PFSK-1 (cell line): ENCODE data around the gene FUT9.

Source experiments
- FOXP2 ChIP-seq: optimal IDR thresholded peaks from 2 replicates; pipeline ENCODE3; 2011; ENCODE audit warnings: borderline replicate concordance, control low read depth, inconsistent platforms; ENCODE audit not compliant: insufficient read depth; ENCODE audit errors: extremely low read length, extremely low read depth
- POLR2AphosphoS5 ChIP-seq: IDR thresholded peaks from 2 replicates; pipeline ENCODE4 v1.6.1; 2012; ENCODE audit warnings: low read depth, mild to moderate bottlenecking, control low read depth, low read length, moderate library complexity
- SIN3A ChIP-seq: IDR thresholded peaks from 2 replicates; pipeline ENCODE4 v1.6.1; 2012; ENCODE audit warnings: mild to moderate bottlenecking, low read length, moderate library complexity, borderline replicate concordance; ENCODE audit not compliant: insufficient read depth
- TAF1 ChIP-seq: IDR thresholded peaks from 2 replicates; pipeline ENCODE4 v1.6.1; 2012; ENCODE audit warnings: low read length, control low read depth, borderline replicate concordance; ENCODE audit not compliant: insufficient read depth
- TF ChIP-seq, protein P1 (sequence below), 2 experiments: IDR thresholded peaks; 2 replicates each; pipeline versions ENCODE4 v1.6.1 to v1.8.0; 2011 to 2012; ENCODE audit warnings: low read depth in 2 of 2, low read length in 2 of 2, control low read depth in 1 of 2, inconsistent platforms in 1 of 2, mild to moderate bottlenecking in 1 of 2, moderate library complexity in 1 of 2; ENCODE audit not compliant: insufficient read depth in 1 of 2

Gene FUT9

DNA sequence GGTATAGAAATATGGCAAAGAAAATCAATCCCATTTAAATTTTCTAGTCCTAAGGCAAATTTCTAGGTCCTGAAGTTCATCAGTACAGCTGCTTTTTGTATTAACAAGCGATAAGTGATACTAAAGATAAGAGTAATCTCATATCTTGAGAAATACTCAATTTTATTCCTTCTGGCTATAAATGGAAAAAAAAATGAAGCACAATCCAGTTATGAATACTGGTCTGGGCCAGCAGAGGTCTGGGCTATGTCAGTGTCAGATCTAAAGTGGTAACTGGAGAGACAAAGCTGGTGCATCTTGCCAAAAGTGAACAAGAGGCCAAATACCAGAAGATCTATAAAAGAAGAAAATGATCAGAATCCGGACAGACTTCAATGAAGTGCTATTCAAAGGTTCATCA lies 126.4 kb downstream of the FUT9 start:
- TF ChIP-seq TAF1 (no peak), POLR2AphosphoS5 (no peak), SIN3A (no peak), FOXP2 (no peak)
- TF ChIP-seq, protein P1, sequence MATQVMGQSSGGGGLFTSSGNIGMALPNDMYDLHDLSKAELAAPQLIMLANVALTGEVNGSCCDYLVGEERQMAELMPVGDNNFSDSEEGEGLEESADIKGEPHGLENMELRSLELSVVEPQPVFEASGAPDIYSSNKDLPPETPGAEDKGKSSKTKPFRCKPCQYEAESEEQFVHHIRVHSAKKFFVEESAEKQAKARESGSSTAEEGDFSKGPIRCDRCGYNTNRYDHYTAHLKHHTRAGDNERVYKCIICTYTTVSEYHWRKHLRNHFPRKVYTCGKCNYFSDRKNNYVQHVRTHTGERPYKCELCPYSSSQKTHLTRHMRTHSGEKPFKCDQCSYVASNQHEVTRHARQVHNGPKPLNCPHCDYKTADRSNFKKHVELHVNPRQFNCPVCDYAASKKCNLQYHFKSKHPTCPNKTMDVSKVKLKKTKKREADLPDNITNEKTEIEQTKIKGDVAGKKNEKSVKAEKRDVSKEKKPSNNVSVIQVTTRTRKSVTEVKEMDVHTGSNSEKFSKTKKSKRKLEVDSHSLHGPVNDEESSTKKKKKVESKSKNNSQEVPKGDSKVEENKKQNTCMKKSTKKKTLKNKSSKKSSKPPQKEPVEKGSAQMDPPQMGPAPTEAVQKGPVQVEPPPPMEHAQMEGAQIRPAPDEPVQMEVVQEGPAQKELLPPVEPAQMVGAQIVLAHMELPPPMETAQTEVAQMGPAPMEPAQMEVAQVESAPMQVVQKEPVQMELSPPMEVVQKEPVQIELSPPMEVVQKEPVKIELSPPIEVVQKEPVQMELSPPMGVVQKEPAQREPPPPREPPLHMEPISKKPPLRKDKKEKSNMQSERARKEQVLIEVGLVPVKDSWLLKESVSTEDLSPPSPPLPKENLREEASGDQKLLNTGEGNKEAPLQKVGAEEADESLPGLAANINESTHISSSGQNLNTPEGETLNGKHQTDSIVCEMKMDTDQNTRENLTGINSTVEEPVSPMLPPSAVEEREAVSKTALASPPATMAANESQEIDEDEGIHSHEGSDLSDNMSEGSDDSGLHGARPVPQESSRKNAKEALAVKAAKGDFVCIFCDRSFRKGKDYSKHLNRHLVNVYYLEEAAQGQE (IDR thresholded peaks at IDR 0.05; ENCODE audit: insufficient read depth in 1 of 2, low read depth in 2 of 2, low read length in 2 of 2): no peak

DNA sequence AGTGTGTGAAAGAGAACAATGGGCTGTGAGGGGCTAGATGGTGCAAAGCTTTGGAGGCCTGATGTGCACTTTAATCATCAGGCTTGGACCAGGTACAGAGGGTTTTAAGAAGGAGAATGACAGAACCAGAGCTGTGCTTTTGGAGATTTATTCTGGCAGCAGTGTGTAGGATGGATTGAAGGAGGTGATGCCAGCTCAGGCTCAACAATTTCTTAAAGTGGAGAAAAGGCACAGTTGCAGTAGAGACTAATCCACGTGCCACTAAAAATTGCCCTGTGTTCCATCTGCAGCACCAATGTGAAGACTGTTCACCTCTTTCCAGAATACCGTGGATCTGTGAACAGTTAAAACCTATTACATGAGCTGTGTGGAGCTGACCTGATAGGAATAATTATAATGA lies 134.7 kb downstream of the FUT9 start:
- TF ChIP-seq, protein P1 (IDR thresholded peaks at IDR 0.05; ENCODE audit: insufficient read depth in 1 of 2, low read depth in 2 of 2, low read length in 2 of 2): no peak
- TF ChIP-seq FOXP2 (no peak), TAF1 (no peak), POLR2AphosphoS5 (no peak), SIN3A (no peak)

DNA sequence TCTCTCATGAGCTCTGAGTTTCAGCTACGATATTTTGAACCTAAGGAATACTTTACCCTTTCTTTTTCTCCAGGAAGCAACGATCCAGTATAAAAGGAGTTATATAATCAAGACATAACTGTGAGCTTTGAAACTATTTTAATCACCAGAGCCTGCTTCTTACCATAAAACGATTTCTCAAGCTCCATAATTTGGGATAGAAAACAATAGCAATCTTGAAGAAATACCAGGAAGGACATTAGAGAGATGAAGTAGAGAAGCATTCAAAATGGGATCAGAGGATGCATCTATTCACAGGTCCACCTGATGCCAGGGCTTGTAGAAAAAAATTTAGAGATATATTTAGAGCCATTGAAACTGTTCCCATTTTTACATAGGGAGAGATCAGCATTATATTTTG lies 135.9 kb downstream of the FUT9 start:
- TF ChIP-seq POLR2AphosphoS5 (no peak), FOXP2 (no peak), SIN3A (no peak), TAF1 (no peak)
- TF ChIP-seq, protein P1 (IDR thresholded peaks at IDR 0.05; ENCODE audit: insufficient read depth in 1 of 2, low read depth in 2 of 2, low read length in 2 of 2): no peak

DNA sequence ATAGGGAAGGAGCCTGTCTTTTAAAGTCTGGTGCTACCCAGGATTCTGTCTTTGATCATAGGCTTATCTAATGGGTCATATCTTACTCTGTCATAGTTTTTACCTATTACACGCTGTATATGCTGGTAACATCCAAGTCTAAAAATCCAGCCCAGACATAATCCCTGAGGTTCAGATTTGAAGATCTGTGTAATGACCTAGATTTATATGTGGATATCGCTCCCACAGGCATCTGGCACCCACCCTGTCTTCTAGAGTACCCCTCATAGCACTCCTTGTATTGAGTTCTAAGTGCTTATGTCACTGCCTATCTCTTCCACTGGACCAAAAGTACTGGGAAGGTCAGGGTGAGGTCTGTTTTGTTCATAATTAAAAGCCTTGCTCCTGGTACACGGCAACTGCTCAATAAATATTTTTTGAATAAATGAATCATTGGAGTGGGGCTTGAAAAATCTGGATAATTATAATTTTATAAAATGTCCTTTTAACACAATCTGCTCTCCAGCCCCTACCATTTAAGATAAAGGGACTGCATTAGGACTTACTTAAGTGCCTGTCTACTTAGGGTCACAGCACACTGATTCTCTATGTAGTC lies 136.4 kb downstream of the FUT9 start:
- no peak for TF ChIP-seq TAF1
- no peak for TF ChIP-seq FOXP2

DNA sequence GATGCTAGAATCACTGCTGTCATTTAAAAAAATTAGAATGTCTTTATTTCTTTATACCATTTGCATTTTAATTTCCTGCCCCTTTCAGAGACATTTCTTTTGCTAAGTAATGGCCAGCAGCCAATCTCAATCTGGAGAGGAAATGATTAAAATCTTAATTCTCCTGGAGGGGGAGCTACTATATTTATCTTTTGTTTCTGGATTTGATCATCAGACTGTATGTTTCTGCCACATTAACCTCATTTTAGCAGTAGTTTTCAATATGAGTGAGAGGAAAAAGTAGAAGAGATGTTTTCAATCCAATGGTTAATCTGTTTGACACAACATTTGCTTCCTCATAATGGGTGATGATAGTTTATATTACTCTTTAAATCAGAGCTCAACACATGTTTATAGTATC lies 138.0 kb downstream of the FUT9 start:
- TF ChIP-seq, protein P1 (IDR thresholded peaks at IDR 0.05; ENCODE audit: insufficient read depth in 1 of 2, low read depth in 2 of 2, low read length in 2 of 2): no peak
- TF ChIP-seq FOXP2: no peak
- TF ChIP-seq SIN3A: no peak
- TF ChIP-seq TAF1: no peak
- TF ChIP-seq POLR2AphosphoS5: no peak
